H9 (cell line): ENCODE results near the gene SYS1. TPM values are rescaled to one million over a fixed set of nuclear protein-coding genes. Genes with fewer than 3 reads are reported as not detected.
A peak's percentile ranks its signal among the peaks of the same experiment; 100 is the strongest.

Experiments used
- DNase-seq: peaks from one replicate; pipeline ENCODE4 v3.0.0-alpha.2; 2017
- H2AFZ ChIP-seq: one replicate; pipeline ENCODE4 v1.6.1; 2013; ENCODE audit warnings: mild to moderate bottlenecking, low read length, control low read depth, moderate library complexity
- H2AK5ac ChIP-seq: 2 replicates; pipeline ENCODE4 v1.6.1; 2013; ENCODE audit warnings: low read length, control low read depth, mixed read lengths; ENCODE audit not compliant: insufficient read length
- H2BK120ac ChIP-seq: one replicate; pipeline ENCODE4 v1.6.1; 2013; ENCODE audit warnings: low read depth, mild to moderate bottlenecking, low read length, control low read depth, inconsistent platforms; ENCODE audit not compliant: poor library complexity, severe bottlenecking
- H2BK12ac ChIP-seq: 2 replicates; pipeline ENCODE4 v1.6.1; 2013; ENCODE audit warnings: low read length, control low read depth, mixed read lengths, low read depth; ENCODE audit not compliant: insufficient read length
- H2BK15ac ChIP-seq: 2 replicates; pipeline ENCODE4 v1.6.1; 2013; ENCODE audit warnings: low read depth, low read length, control low read depth
- H2BK20ac ChIP-seq: one replicate; pipeline ENCODE4 v1.6.1; 2013; ENCODE audit warnings: low read depth, mild to moderate bottlenecking, low read length, control low read depth, inconsistent platforms; ENCODE audit not compliant: poor library complexity, severe bottlenecking
- H2BK5ac ChIP-seq: 2 replicates; pipeline ENCODE4 v1.6.1; 2013; ENCODE audit warnings: low read length, control low read depth, mixed read lengths; ENCODE audit not compliant: insufficient read length
- H3K14ac ChIP-seq: 2 replicates; pipeline ENCODE4 v1.6.1; 2013; ENCODE audit warnings: low read length, control low read depth; ENCODE audit not compliant: insufficient read depth
- H3K18ac ChIP-seq: 2 replicates; pipeline ENCODE4 v1.6.1; 2013; ENCODE audit warnings: low read depth, mild to moderate bottlenecking, mixed read lengths, low read length, control low read depth; ENCODE audit not compliant: insufficient read length
- H3K23ac ChIP-seq: 2 replicates; pipeline ENCODE4 v1.6.1; 2013; ENCODE audit warnings: low read length, control low read depth, mixed read lengths, low read depth; ENCODE audit not compliant: insufficient read length
- H3K23me2 ChIP-seq: 2 replicates; pipeline ENCODE4 v1.6.1; 2013; ENCODE audit warnings: low read depth, mild to moderate bottlenecking, mixed read lengths, low read length, control low read depth; ENCODE audit not compliant: insufficient read length, poor library complexity, severe bottlenecking
- H3K27ac ChIP-seq: 2 replicates; pipeline ENCODE4 v1.5.1; 2013; ENCODE audit warnings: low read length, control low read depth, mixed read lengths, low read depth; ENCODE audit not compliant: insufficient read length
- H3K27me3 ChIP-seq: 2 replicates; pipeline ENCODE4 v1.6.1; 2013; ENCODE audit warnings: low read length, control low read depth, inconsistent platforms; ENCODE audit not compliant: insufficient read depth
- H3K4ac ChIP-seq: 2 replicates; pipeline ENCODE4 v1.6.1; 2013; ENCODE audit warnings: low read depth, mild to moderate bottlenecking, control low read depth, inconsistent platforms, low read length, moderate library complexity
- H3K4me1 ChIP-seq: 2 replicates; pipeline ENCODE4 v1.6.1; 2013; ENCODE audit warnings: low read length, control low read depth, inconsistent platforms; ENCODE audit not compliant: insufficient read depth
- H3K4me2 ChIP-seq: 2 replicates; pipeline ENCODE4 v1.6.1; 2013; ENCODE audit warnings: low read length, control low read depth, mixed read lengths; ENCODE audit not compliant: insufficient read length, insufficient read depth
- H3K56ac ChIP-seq: 2 replicates; pipeline ENCODE4 v1.6.1; 2013; ENCODE audit warnings: low read depth, mild to moderate bottlenecking, mixed read lengths, low read length, control low read depth; ENCODE audit not compliant: insufficient read length
- H3K79me1 ChIP-seq: 2 replicates; pipeline ENCODE4 v1.6.1; 2013; ENCODE audit warnings: low read depth, mild to moderate bottlenecking, moderate library complexity, low read length, control low read depth, inconsistent platforms; ENCODE audit not compliant: insufficient read depth, poor library complexity, severe bottlenecking
- H3K79me2 ChIP-seq: 2 replicates; pipeline ENCODE4 v1.6.1; 2013; ENCODE audit warnings: low read length, control low read depth, inconsistent platforms; ENCODE audit not compliant: insufficient read depth
- H3K9ac ChIP-seq: 2 replicates; pipeline ENCODE4 v1.6.1; 2013; ENCODE audit warnings: low read length, control low read depth, mixed read lengths; ENCODE audit not compliant: insufficient read length; ENCODE audit errors: extremely low read depth
- H3K9me3 ChIP-seq: one replicate; pipeline ENCODE4 v1.6.1; 2013; ENCODE audit warnings: low read depth, low read length, inconsistent platforms; ENCODE audit not compliant: control insufficient read depth
- H3T11ph ChIP-seq: one replicate; pipeline ENCODE4 v1.6.1; 2013; ENCODE audit warnings: mild to moderate bottlenecking, low read length, control low read depth, inconsistent platforms
- H4K20me1 ChIP-seq: one replicate; pipeline ENCODE4 v1.6.1; 2013; ENCODE audit not compliant: control insufficient read depth, insufficient read length, insufficient read depth
- H4K5ac ChIP-seq: 2 replicates; pipeline ENCODE4 v1.6.1; 2013; ENCODE audit warnings: low read depth, mild to moderate bottlenecking, mixed read lengths, low read length, control low read depth; ENCODE audit not compliant: insufficient read length
- H4K8ac ChIP-seq: replicated peaks from 2 replicates; pipeline ENCODE4 v1.6.1; 2013; ENCODE audit warnings: low read length, control low read depth, mixed read lengths, low read depth; ENCODE audit not compliant: insufficient read length
- H4K91ac ChIP-seq: 2 replicates; pipeline ENCODE4 v1.6.1; 2013; ENCODE audit warnings: low read depth, mild to moderate bottlenecking, moderate library complexity, mixed read lengths, low read length, control low read depth; ENCODE audit not compliant: insufficient read length
- H3K27ac Mint-ChIP-seq, 3 experiments: 2 replicates in 2 of 3; 3 replicates in 1 of 3; pipeline ENCODE4 v1.8.0; 2020 to 2021; ENCODE audit warnings: mixed read lengths in 3 of 3, mild to moderate bottlenecking in 1 of 3, moderate library complexity in 1 of 3
- H3K27me3 Mint-ChIP-seq: 2 replicates; pipeline ENCODE4 v1.8.0; 2021; ENCODE audit warnings: low read depth, mild to moderate bottlenecking, moderate library complexity, mixed read lengths
- H3K36me3 Mint-ChIP-seq, 3 experiments: 2 replicates in 2 of 3; 3 replicates in 1 of 3; pipeline ENCODE4 v1.8.0; 2020 to 2021; ENCODE audit warnings: low read depth in 3 of 3, mixed read lengths in 3 of 3; ENCODE audit not compliant: insufficient read depth in 1 of 3
- H3K4me1 Mint-ChIP-seq, 2 experiments: 2 replicates each; pipeline ENCODE4 v1.8.0; 2020; ENCODE audit warnings: mixed read lengths in 2 of 2
- H3K4me3 Mint-ChIP-seq, 2 experiments: 2 replicates in 1 of 2; 3 replicates in 1 of 2; pipeline ENCODE4 v1.8.0; 2020 to 2021; ENCODE audit warnings: mild to moderate bottlenecking in 2 of 2, mixed read lengths in 2 of 2, moderate library complexity in 1 of 2
- H3K9me3 Mint-ChIP-seq, 2 experiments: 2 replicates in 1 of 2; 3 replicates in 1 of 2; pipeline ENCODE4 v1.8.0; 2020; ENCODE audit warnings: mild to moderate bottlenecking in 2 of 2, mixed read lengths in 2 of 2, moderate library complexity in 1 of 2
- CTCF ChIP-seq: fragments of 200-600 bp; sonication (generic); conservative IDR thresholded peaks from 3 replicates; pipeline ENCODE4 v1.8.0; 2021; ENCODE audit warnings: antibody characterized with exemption, mild to moderate bottlenecking
- WGBS: extraction: QIAGEN DNeasy Blood & Tissue Kit; methylation state at CpG from one replicate; pipeline ENCODE4 v1.1.7; 2013; ENCODE audit warnings: missing lambda C conversion rate, low lambda C conversion rate, mixed read lengths; ENCODE audit not compliant: insufficient read length; ENCODE audit errors: extremely low coverage; 5-methylcytosine and 5-hydroxymethylcytosine counted together
- total RNA-seq: library from RNA; stranded (reverse); gene quantifications from 2 replicates; pipeline ENCODE4 v1.2.1, GENCODE V29; 2021

Gene SYS1
- total RNA-seq, 1 experiment from 2014 or later = 21.0 TPM

- no peaks in the 10 kb centered on the region for H3K9me3 Mint-ChIP-seq
- H2AFZ ChIP-seq = no peak overlapping the region
- H3K27ac ChIP-seq = no peak overlapping the region
Measured at GRCh38 chr20:45325371-45325770, 37.6 kb upstream of the SYS1 start.

More at GRCh38 chr20:45325371-45325770, 37.6 kb upstream of the SYS1 start:
- no peak overlapping the region for H3T11ph ChIP-seq
- no peak overlapping the region for H3K4ac ChIP-seq
- no peaks in the 10 kb centered on the region for H3K79me2 ChIP-seq
- no peak overlapping the region for H2AK5ac ChIP-seq
- H3K4me2 ChIP-seq = no peak overlapping the region
- no peaks in the 10 kb centered on the region for H3K9me3 ChIP-seq
- DNase-seq = no peak
- no peak overlapping the region for H3K18ac ChIP-seq
- no peaks in the 10 kb centered on the region for H4K20me1 ChIP-seq
- no peaks in the 10 kb centered on the region for H3K4me1 ChIP-seq
- peaks cover 5 to 6% of the 10 kb centered on the region in 2 experiments; a peak in 1 of 4 replicates for H3K4me1 Mint-ChIP-seq
- WGBS = no CpG with 5 or more reads among the region's 6 CpGs
- no peak overlapping the region for H3K23ac ChIP-seq
- H3K14ac ChIP-seq = no peak overlapping the region
- no peak overlapping the region for H2BK5ac ChIP-seq
- no peak overlapping the region for H2BK120ac ChIP-seq
- no peak overlapping the region for H3K56ac ChIP-seq
- no peaks in the 10 kb centered on the region for H3K23me2 ChIP-seq
- H2BK20ac ChIP-seq = no peak overlapping the region
- H2BK12ac ChIP-seq = no peak overlapping the region
- no peak overlapping the region for H4K8ac ChIP-seq
- H3K27me3 ChIP-seq = no peaks in the 10 kb centered on the region
- H3K27me3 Mint-ChIP-seq = no peaks in the 10 kb centered on the region
- H3K4me3 Mint-ChIP-seq = no peak overlapping the region; a peak in 1 of 5 replicates
- no peak overlapping the region for H2BK15ac ChIP-seq
- no peaks in the 10 kb centered on the region for H3K79me1 ChIP-seq
- no peak overlapping the region for H4K91ac ChIP-seq
- H4K5ac ChIP-seq = no peak overlapping the region
- peak overlapping the region in 2 of 3 experiments; percentile 44 to 67; a peak in 2 of 7 replicates for H3K27ac Mint-ChIP-seq
- no peak overlapping the region for H3K9ac ChIP-seq
- H3K36me3 Mint-ChIP-seq = peaks cover 8 to 33% (median 30%) of the 10 kb centered on the region in 3 experiments; a peak in 6 of 7 replicates
- no peak for TF ChIP-seq CTCF
